Measurements from ENCODE around the gene TPST1.
"Not testable (repeated sequence)": the region's sequence is repeated elsewhere in the genome, so short reads cannot be mapped to it uniquely, and the experiment has no call there.

TPST1 gene

GRCh38 chr7:66204822-66205740 is at the start of gene TPST1:
TSS of gene TPST1 (plus strand) at chr7:66205334. CDS start at chr7:66240426, 35,092 bp downstream.
- DNase-seq, result peak; percentile 95

DNA sequence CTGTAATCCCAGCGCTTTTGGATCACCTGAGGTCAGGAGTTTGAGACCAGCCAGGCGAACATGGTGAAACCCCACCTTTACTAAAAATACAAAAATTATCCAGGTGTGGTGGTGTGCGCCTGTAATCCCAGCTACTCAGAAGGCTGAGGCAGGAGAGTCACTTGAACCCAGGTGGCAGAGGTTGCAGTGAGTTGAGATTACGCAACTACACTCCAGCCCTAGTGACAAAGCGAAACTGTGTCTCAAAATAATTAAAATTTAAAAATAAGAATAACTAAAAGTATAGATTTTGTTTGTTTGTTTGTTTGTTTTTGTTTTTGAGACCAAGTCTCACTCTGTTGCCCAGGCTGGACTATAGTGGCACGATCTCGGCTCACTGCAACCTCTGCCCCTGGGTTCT is 49.1 kb upstream of the TPST1 start:
- not testable (repeated sequence) for DNase-seq

- no peak for DNase-seq
Observed at GRCh38 chr7:66157060-66157459, 48.1 kb upstream of the TPST1 start.

GRCh38 chr7:66162622-66163021 is 42.5 kb upstream of the TPST1 start:
- DNase-seq, result no peak

GRCh38 chr7:66163186-66163610 is 41.9 kb upstream of the TPST1 start:
- no peak for DNase-seq

- no peak for DNase-seq
Observed at GRCh38 chr7:66164356-66164755, 40.8 kb upstream of the TPST1 start.

DNA sequence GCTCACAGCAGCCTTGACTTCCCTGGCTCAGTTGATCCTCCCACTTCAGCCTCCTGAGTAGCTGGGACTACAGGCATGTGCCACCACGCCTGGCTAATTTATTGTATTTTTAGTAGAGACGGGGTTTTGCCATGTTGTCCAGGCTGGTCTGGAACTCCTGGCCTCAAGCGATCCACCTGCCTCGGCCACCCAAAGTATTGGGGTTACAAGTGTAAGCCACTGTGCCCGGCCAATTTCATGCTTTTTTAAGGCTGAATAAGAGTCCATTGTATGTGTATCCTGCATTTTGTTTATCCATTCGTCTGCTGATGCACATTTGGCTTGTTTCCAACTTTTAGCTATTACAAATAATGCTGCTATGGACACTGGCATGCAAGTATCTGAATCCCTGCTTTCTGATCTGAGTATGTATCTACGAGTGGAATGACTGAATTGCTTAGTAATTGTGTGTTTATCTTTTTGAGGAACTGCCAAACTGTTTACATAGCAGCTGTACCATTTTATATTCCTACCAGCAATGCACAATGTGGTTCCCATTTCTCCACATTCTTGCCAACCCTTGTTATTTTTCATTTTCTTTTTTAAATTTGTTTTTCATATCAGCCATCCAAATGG is 37.3 kb upstream of the TPST1 start:
- DNase-seq, result peak; percentile 90

DNA sequence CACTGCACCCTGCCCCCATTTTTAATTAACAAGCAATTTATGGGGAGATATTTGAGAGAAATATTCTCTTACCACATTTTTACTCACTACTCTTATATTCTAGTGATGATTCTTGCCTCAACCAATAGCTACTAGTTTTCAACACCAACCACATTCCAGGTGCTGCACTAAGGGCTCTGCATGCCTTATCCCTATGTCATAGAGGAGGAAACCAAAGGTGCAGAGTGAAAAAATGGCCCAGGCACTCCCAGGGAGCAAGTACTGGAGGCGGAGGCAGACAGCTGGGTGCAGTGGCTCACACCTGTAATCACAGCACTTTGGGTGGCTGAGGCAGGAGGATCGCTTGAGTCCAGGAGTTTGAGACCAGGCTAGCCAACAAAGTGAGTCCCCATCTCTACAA is 35.5 kb upstream of the TPST1 start:
- DNase-seq, result no peak

DNA sequence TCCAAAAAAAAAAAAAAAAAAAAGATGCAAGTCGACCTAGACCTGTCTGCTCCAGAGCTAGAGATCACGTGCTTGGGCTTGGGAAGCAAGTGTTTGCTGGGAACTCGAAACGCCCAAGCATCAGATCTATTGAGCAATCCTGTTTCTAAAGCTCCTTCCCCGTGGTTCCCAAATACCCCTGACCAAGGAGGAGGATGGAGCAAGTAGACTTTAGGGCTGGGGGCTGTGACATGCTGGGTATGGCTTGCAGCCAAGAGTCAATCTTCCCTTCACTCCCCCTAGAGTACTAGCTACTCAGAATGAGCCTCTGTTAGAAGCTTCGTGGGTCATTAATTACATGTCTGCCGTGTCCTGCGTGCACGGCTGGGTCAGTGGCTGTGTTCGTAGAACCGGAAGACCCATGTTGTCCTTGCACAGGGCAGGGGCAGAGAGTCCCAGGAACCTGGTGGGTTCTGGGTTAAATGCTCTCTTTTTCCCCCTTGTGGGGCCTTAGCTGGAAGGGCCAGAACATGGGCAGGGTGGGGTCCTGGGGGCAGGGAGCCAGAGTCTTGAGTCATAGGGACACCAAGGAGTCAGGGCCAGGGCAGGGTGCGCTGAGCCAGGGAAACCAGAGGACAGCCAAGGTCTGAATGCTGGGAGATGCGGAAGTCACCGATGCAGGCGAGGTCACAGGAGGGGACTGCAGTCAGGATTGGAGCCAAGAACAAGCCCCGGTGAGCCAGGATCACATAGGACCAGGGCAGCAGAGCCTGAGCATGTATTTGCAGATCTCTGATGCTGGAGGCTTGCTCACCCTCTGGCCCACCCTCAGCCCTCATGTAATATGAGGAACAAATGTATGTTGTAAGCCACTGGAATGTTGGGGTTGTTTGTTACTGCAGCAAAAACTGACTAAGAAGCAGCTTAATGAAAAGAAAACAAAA is 34.6 kb upstream of the TPST1 start:
- no peak for DNase-seq

DNA sequence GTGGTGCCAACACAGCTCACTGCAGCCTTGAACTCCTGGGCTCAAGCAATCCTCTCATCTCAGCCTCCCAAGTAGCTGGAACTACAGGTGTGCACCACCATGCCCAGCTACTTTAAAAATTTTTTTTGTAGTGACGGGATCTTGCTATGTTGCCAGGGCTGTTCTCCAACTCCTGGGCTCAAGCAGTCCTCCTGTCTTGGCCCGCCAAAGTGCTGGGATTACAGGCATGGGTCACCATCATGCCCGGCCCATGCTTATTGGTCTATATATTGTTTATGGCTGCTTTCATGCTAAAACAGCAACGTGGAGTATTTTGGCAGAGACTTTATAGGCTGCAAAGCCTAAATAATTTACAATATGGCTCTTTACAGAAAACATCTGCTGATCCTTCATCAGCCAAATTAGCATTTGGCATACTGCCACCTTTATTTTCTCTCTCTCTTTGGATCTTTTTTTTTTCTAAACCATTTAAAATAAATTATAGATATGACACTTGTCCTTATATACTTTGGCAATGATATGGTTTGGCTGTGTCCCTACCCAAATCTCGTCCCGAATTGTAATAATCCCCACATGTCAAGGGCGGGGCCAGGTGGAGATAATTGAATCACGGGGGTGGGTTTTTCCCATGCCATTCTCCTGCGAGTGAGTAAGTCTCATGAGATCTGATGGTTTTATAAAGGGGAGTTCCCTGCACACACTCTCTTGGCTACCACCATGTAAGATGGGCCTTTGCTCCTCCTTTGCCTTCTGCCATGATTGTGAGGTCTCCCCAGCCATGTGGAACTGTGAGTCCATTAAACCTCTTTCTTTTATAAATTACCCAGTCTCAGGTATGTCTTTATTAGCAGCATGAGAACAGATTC is 32.4 kb upstream of the TPST1 start:
- peak; percentile 65 for DNase-seq

DNA sequence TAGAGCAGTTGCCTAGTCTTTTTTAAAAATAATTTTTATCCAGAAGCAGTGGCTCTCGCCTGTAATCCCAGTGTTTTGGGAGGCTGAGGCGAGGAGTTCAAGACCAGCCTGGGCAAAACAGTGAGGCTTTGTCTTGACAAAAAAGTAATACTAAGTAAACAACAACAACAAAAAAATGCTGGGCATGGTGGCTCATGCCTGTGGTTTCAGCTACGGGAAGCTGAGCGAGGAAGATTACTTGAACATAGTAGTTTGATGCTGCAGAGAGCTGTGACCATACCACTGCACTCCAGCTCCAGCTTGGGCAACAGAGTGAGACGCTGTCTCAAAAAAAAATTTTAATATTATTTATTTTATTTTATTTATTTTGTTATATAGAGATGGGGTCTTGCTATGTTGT is 31.3 kb upstream of the TPST1 start:
- no peak for DNase-seq

DNA sequence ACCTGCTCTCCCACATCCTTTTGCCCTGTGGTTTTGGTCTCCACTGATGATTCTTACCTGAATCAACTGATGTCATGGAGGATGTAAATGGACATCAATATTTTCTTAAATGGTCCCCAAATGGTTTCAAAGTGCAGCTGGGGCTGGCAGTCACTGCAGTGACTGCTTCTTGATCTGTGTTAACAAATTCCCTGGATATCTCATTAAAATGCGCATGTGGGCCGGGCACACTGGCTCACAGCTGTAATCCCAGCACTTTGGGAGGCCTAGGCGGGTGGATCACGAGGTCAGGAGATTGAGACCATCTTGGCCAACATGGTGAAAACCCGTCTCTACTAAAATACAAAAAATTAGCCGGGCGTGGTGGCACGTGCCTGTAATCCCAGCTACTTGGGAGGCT is 30.1 kb upstream of the TPST1 start:
- DNase-seq, result not testable (repeated sequence)

GRCh38 chr7:66176914-66177313 is 28.2 kb upstream of the TPST1 start:
- DNase-seq, result no peak

- DNase-seq, result no peak
Observed at GRCh38 chr7:66178258-66178657, 26.9 kb upstream of the TPST1 start.

DNA sequence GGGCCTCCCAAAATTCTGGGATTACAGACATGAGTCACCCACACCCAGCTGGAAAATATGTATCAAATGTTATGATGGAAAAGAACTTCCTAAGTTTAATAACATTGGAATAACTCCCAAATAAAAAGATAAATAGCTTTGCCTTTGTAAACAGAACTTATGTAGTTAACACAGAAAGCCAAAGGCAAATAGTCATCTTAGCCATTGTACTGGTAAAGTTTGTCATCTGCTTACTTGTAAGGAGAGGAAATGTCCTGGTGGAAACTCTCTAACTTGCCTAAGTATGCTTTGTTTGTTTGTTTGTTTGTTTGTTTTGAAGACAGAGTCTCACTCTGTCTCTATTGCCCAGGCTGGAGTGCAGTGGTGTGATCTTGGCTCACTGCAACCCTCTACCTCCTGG is 23.8 kb upstream of the TPST1 start:
- DNase-seq, result no peak

DNA sequence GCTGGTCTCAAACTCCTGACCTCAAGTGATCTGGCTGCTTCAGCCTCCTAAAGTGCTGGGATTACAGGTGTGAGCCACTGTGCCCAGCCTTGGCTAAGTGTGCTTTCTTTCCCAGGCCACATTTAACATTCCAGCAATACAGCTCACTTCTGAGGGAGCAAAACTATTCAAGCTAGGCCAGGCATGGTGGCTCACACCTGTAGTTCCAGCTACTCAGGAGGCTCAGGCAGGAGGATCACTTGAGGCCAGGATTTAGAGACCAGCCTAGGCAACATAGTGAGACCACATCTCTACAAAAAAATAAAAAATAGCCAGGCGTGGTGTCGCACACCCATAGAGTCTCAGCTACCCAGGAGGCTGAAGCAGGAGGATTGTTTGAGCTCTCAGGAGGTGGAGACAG is 23.3 kb upstream of the TPST1 start:
- no peak for DNase-seq

GRCh38 chr7:66182920-66183319 is 22.2 kb upstream of the TPST1 start:
- DNase-seq, result no peak

DNA sequence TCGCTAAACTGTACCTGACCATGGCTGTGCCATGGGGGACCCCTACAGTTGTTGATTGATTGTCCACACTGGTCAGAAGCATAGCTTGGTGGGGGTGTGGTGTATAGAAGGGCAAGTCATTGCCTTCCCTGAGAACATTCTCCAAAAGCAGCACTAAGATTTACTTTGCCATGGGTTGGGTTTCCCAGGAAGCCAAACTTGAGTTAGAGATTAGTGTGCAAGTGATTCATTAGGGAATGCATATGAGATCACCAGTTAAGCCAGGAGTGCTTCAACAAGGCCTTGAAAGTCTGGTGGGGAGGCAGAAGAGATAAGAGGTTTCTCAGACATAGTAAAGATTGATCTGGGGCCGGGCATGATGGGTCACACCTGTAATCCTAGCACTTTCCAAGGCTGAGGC is 21.4 kb upstream of the TPST1 start:
- no peak for DNase-seq

DNA sequence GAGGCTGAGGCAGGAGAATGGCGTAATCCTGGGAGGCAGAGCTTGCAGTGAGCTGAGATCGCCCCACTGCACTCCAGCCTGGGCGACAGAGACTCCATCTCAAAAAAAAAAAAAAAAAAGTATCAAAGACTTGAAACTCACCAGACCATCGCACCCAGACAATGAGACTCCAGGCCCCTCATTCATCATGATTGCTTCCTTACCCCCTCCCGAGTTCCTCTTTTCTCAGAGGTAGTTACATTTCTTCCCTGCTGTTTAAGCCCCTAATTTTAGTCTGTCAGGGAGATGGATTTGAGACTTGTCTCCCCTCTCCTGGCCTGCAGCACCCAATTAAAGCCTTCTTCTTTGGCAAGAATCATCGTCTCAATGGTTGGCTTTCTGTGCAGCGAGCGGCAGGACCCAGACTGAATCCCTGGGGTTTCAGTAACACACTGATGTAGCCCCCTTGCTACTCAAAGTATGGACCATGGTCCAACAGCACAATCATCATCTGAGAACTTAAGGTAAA is 19.4 kb upstream of the TPST1 start:
- DNase-seq, result no peak

DNA sequence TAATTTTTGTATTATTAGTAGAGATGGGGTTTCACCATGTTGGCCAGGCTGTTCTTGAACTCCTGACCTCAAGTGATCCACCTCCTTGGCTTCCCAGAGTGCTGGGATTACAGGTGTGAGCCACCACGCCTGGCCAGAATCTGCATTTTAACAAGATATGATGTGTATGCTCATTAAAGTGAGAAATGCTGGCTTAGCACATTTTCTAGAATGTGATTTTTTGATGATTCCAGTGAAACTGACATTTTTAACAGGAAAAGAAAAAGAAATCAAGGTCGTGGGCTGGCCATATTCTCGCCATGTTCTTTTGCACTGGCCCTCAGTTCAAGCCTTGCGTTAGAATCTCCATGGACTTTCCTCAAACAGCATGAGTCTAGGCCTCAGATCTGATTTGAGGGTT is 18.1 kb upstream of the TPST1 start:
- DNase-seq, result no peak

- DNase-seq, result no peak
Observed at GRCh38 chr7:66187905-66188304, 17.2 kb upstream of the TPST1 start.

GRCh38 chr7:66188645-66189044 is 16.5 kb upstream of the TPST1 start:
- DNase-seq, result no peak

Measured in NCI-H1105 treated with DMSO at 0.1 percent for 48 hours (cell line).